HEK293T (cell line): Measurements from ENCODE around the gene PLXNA3.

ENCODE experiments used
- ARNT ChIP-seq: fragments of 450-650 bp; IDR thresholded peaks from 2 replicates; pipeline ENCODE4 v1.6.1; 2017; ENCODE audit warnings: mild to moderate bottlenecking
- CTBP1 ChIP-seq: fragments of 450-650 bp; IDR thresholded peaks from 2 replicates; pipeline ENCODE4 v1.6.1; 2016; ENCODE audit warnings: borderline replicate concordance
- ELF4 ChIP-seq: fragments of 450-650 bp; IDR thresholded peaks from 2 replicates; pipeline ENCODE4 v1.6.1; 2017; ENCODE audit warnings: antibody characterized with exemption
- FOXM1 ChIP-seq: fragments of 450-650 bp; IDR thresholded peaks from 2 replicates; pipeline ENCODE4 v1.6.1; 2017; ENCODE audit warnings: mild to moderate bottlenecking, borderline replicate concordance
- L3MBTL2 ChIP-seq: fragments of 450-650 bp; conservative IDR thresholded peaks from 2 replicates; pipeline ENCODE4 v1.6.1; 2016; ENCODE audit warnings: mild to moderate bottlenecking
- NFRKB ChIP-seq: fragments of 450-650 bp; IDR thresholded peaks from 2 replicates; pipeline ENCODE4 v1.6.1; 2016; ENCODE audit warnings: mild to moderate bottlenecking, moderate library complexity
- SP1 ChIP-seq: fragments of 450-650 bp; IDR thresholded peaks from 2 replicates; pipeline ENCODE4 v1.6.1; 2017
- ZNF384 ChIP-seq: fragments of 450-650 bp; IDR thresholded peaks from 2 replicates; pipeline ENCODE4 v1.6.1; 2016

DNA sequence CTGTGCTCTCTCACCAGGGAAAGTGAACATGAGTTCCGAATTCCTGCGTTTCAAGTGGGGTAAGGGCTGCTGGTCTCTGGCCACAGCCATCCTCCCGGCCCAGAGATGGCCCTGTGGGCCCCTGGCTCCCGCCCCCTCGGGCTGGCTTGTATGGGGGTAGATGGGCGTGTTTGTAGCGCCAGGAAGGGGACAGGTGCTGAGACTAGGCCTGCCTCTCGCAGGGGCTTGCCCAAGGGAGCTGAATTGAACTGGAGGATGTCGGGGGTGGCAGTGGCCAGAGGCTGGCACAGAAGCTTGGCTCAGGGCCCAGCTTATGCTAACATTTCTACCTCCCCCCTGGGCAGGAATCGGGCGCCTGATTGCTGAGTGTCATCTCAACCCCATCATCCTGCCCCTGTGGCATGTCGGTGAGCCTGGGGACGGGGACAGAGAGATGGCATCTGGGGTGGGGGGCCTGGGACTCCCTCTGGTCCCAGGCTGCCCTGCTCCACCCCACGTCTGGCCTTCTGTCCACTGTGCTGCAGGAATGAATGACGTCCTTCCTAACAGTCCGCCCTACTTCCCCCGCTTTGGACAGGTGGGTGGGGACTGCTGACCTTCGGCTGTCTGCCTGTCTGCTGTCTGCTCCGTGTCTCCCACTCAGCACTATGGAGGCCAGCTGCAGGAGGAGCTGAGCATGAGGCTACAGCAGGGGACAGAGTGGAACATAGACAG, 38.2 kb upstream of the PLXNA3 start:
- TF ChIP-seq ELF4 (no peak), CTBP1 (no peak), L3MBTL2 (no peak), ZNF384 (no peak), NFRKB (no peak), FOXM1 (no peak), ARNT (no peak), SP1 (no peak)
